Caki2 (cell line): ENCODE data around the gene MTUS2. TPM values are rescaled to one million over a fixed set of nuclear protein-coding genes. Genes with fewer than 3 reads are reported as not detected.

Experiments
- DNase-seq: peaks from one replicate; pipeline ENCODE4 v3.0.0-alpha.2; 2015; ENCODE audit warnings: low read depth
- in situ Hi-C: cut with HindIII; loops from 2 replicates; pipeline ENCODE4 v1.10.0; 2016; ENCODE audit warnings: low sequenced_read_pairs, low pct_unique_long_range_greater_than_20kb, mixed read lengths
- total RNA-seq: library from RNA; depleted of rRNA; stranded (reverse); fragments of >200 nt; shearing (Covaris generic); gene quantifications from 2 replicates; pipeline ENCODE4 v1.2.3, GENCODE V29; 2014; ENCODE audit warnings: low replicate concordance

MTUS2 gene
- total RNA-seq, 1 experiment from 2014 or later = not detected

DNA sequence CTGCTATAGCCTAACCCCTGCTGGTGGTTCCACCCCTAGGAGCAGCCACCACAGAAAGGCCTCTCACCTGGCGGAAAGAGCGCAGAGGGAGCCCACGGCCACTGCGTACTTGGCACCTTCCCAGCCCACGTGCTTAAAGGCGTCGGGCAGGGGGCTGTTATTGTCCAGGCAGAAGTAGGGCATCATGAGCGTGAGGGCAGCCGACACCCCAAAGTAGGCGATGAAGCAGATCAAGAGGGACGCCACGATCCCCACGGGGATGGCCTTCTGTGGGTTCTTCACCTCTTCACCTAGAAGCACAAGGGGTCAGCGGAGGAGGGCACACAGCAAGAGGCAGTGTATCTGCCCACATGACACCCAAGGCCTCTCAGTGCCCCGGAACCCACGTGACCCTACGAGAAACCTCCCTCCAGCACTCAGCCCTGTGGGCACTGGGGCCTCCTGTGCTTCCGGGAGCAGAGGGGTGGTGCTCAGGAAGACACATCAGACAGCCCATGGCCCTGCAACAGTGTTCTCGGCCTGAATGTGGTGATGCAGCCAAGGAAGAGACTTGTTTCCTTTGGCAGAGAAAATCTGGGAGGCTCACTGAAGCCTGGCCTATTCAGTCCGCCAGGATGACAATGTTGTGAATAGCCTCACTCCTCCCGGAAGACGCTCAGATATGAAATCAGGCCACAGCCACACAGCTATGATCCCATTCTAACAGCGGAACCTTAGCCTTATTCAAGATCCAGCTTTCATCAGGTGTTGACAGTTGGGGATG, 703.2 kb downstream of the MTUS2 start:
- DNase-seq = no peak
- in situ Hi-C loops = no loop called here

DNA sequence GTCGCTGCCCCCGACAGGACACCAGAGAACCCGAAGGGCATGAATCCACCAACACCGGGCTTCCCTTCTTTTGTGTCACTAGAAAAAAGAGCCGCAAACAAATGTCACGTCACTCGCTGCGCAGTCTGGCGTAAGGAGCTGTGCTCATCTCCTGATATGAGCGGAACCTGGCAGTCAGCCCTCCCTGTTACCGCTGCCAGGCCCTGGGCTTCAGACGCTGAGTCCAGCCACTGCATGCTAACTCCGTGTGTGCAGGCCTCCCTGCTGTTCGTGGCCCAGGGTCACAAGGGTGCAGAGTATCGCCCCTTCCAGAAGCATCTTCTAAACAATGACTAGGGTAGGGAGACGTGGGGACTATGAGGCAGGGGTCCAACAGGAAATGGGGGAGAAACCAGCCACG, 704.0 kb downstream of the MTUS2 start:
- in situ Hi-C loops = no loop called here
- no peak for DNase-seq

DNA sequence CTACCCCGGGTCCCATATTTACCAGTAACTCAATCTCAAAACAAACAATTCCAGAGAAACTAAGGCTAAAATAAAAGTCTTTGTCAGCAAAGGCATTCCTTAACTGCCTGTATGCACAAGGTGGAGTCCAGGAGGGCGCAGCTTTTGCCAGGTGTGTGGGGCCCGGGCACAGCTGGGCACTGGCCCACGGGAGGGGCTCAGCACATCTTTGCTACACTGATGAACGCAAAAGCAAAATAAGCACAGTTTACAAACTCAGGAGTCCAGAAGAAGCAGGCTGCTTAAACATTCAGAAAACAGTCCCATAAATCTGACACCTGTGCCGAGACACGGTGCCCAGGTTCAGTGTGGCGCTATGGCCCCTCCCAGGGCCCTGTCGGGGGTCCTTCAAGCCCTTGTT, 704.5 kb downstream of the MTUS2 start:
- in situ Hi-C loops = no loop called here
- DNase-seq = no peak

DNA sequence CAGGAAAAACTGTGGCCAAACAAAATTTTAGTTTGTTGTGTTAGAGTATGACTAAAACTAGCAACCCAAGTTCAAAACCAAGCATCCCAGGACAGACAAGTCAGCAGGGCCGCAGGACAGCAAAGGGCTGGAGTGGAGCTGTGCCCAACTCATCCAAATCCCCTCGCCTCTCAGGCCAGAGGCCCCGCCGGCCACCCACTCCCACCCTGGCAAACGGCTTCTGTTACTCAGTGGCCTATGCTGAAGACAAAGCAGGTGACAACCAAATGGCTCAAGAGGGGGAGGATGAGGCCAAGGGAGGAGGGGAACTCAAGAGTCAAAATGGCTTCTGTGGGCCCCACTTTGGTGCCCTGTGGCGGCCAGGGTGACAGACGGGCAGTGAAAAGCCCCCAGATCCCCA, 705.6 kb downstream of the MTUS2 start:
- in situ Hi-C loops = no loop called here
- DNase-seq = no peak

DNA sequence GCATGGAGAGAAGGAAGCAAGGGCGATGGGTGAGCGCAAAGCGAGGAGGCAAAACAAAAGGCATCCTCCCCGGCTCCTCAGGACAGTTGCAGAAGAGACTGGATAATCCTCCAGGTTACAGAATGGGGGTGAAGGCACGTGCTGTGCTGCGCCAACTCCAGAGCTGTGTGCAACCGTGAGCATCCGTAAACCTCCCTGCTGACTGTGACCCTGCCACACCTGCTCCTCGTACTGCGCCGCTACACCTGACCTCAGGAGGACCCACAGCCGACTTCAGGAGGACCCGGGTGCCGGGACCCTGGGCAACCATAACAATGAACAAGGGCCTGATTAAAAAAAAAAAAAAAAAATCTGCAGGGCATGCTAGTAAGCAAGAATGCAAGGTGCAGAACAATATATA, 706.6 kb downstream of the MTUS2 start:
- no peak for DNase-seq
- in situ Hi-C loops = no loop called here

DNA sequence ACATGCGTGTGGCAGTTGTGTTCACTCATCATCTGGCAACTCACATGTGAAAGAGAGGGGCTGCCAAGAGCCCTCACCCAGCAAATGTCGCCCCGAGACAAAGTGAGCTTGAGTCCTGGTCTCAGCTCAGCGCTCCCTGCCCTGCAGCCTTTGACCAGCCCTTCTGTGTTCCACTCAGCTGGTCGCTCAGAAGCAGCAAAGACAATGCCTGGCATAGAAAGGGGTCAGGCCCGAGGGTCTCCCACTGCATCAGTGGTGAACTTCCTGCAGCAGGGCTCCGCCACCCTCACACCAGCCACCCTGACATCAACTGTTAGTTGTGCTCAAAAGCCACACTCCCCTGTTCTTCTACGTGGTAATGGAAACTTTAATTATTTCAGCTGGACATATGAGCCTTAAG, 707.4 kb downstream of the MTUS2 start:
- in situ Hi-C loops = no loop called here
- DNase-seq = no peak

- in situ Hi-C loops = no loop called here
- no peak for DNase-seq
These were observed 707.8 kb downstream of the MTUS2 start for GRCh38 chr13:29527916-29528315.

- in situ Hi-C loops = no loop called here
- DNase-seq = no peak
These were observed 709.6 kb downstream of the MTUS2 start for GRCh38 chr13:29529754-29530153.

DNA sequence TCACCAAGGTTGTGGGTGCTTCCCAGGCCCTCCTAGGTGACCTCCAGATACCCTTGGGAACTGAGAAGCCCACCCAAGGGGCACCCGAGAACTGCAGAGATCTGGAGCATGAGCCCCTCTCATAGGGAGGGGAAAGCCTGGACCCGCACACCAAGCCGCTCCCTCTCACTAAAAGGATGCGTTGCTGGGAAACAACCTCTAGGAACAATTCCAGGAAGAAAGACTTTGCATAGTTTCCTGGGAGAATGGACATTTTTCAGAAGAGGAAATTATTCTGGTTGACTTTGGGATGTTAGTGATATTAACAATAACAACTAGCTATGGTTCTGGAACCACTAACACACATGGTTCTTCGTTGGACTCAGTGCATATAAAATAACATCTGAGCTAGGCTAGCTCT, 710.8 kb downstream of the MTUS2 start:
- in situ Hi-C loops = no loop called here
- no peak for DNase-seq

- in situ Hi-C loops = no loop called here
- no peak for DNase-seq
These were observed 712.0 kb downstream of the MTUS2 start for GRCh38 chr13:29532116-29532515.

DNA sequence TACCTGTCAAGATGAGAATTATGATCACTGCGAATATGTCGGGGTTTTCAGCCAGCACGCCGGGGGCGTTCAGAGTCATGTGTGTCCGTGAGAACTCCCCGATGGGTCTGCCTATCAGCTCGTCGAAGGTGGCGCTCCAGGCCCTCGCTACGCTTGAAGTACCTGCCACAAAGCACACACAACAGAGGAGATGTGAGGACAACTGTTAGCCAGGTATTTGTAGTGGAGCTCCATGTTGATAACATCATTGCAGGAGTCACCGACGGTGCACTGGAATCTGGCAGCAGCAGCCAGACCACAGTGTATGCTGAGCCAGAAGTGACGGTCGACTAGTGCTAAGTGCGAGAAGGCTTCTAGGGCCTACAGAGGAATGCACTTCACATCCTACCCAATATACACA, 712.7 kb downstream of the MTUS2 start:
- in situ Hi-C loops = no loop called here
- no peak for DNase-seq

GRCh38 chr13:29534083-29534482, 713.9 kb downstream of the MTUS2 start:
- DNase-seq = no peak
- in situ Hi-C loops = no loop called here

DNA sequence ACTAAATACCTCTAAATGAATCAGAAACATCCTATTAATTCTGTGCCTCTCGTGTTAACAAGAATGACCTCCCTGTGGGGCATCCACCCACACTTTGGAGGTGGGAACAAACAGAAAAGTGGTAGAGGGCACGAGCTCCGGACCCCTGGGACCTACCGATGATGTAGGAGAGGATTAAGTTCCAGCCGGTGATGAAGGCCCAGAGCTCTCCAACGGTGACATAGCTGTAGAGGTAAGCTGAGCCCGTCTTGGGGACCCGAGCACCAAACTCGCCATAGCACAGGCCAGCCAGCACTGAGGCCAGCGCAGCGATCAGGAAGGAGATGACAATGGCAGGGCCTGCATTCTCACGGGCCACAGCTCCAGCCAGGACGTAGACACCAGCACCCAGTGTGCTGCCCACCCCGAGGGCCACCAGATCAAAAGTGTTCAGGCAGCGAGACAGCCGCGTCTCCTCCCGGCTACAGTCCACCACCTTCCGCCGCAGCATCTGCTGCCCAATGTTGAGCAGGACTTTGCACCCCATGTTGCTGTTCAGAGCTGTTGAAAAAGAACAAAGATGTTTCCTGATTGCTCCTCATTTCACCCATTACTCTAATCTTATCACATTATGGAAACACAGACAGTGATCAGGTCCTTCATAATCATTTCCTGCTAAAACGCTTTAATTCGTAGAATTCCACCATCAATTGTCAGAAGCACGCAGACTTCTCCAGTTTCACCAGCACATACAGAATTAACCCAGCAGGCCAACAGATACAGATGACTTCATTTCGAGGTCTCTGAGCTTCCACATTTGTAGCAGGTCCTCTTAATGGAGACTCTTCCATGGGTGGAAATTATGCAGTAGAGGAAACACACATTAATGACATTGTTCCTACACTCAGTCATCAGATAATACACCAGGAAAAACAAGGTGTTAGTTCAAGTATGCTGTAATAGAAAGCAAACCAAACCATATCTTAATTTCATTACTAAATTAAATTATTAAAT, 715.8 kb downstream of the MTUS2 start:
- in situ Hi-C loops = no loop called here
- DNase-seq = no peak

- in situ Hi-C loops = no loop called here
- DNase-seq = no peak
These were observed 716.7 kb downstream of the MTUS2 start for GRCh38 chr13:29536853-29537252.

GRCh38 chr13:29537736-29538651, 717.9 kb downstream of the MTUS2 start:
- DNase-seq = no peak
- in situ Hi-C loops = no loop called here

- no peak for DNase-seq
- in situ Hi-C loops = no loop called here
These were observed 718.5 kb downstream of the MTUS2 start for GRCh38 chr13:29538652-29539040.

- in situ Hi-C loops = no loop called here
- DNase-seq = no peak
These were observed 719.7 kb downstream of the MTUS2 start for GRCh38 chr13:29539856-29540255.

GRCh38 chr13:29540334-29540733, 720.2 kb downstream of the MTUS2 start:
- in situ Hi-C loops = no loop called here

More at GRCh38 chr13:29540334-29540733, 720.2 kb downstream of the MTUS2 start:
- no peak for DNase-seq
